GM18507 (cell line): ENCODE results near the gene FRMD7.
"Not testable (repeated sequence)": the region's sequence is repeated elsewhere in the genome, so short reads cannot be mapped to it uniquely, and the experiment has no call there.

Experiments used
- DNase-seq: peaks from one replicate; pipeline ENCODE4 v3.0.0; 2011; ENCODE audit warnings: low read depth; ENCODE audit not compliant: insufficient read length; ENCODE audit errors: extremely low spot score
- FAIRE-seq: peaks from 2 replicates; lab custom pipeline; 2011; peaks lifted over from hg19 to GRCh38; lab: Jason Lieb, UNC

The FRMD7 gene

GRCh38 chrX:132101206-132101605, 26.6 kb downstream of the FRMD7 start:
- FAIRE-seq: no peak
- no peak for DNase-seq

GRCh38 chrX:132098704-132099103, 29.1 kb downstream of the FRMD7 start:
- not testable (repeated sequence) for FAIRE-seq, DNase-seq

- no peak for FAIRE-seq
- DNase-seq: no peak
These were observed 33.7 kb downstream of the FRMD7 start for GRCh38 chrX:132094164-132094563.

GRCh38 chrX:132093239-132093860, 34.5 kb downstream of the FRMD7 start:
- DNase-seq (no peak), FAIRE-seq (no peak)

- DNase-seq: peak; percentile 12
- peak; percentile 59 for FAIRE-seq
These were observed 35.3 kb downstream of the FRMD7 start for GRCh38 chrX:132092439-132093065.

- no peak for FAIRE-seq
These were observed 37.2 kb downstream of the FRMD7 start for GRCh38 chrX:132090403-132091159.

GRCh38 chrX:132088864-132089263, 39.0 kb downstream of the FRMD7 start:
- DNase-seq: no peak
- FAIRE-seq: no peak

More at GRCh38 chrX:132090403-132091159, 37.2 kb downstream of the FRMD7 start:
- no peak for DNase-seq

GRCh38 chrX:132086672-132087071, 41.1 kb downstream of the FRMD7 start:
- no peak for DNase-seq
- FAIRE-seq: no peak

GRCh38 chrX:132085786-132086185, 42.0 kb downstream of the FRMD7 start:
- no peak for FAIRE-seq

GRCh38 chrX:132077912-132078311, 49.9 kb downstream of the FRMD7 start:
- DNase-seq (no peak), FAIRE-seq (no peak)

More at GRCh38 chrX:132085786-132086185, 42.0 kb downstream of the FRMD7 start:
- DNase-seq: no peak

GRCh38 chrX:132077414-132077813, 50.4 kb downstream of the FRMD7 start:
- DNase-seq (no peak), FAIRE-seq (no peak)

GRCh38 chrX:132071254-132071653, 56.6 kb downstream of the FRMD7 start:
- no peak for FAIRE-seq
- no peak for DNase-seq

- FAIRE-seq (no peak), DNase-seq (no peak)
These were observed 59.4 kb downstream of the FRMD7 start for GRCh38 chrX:132068405-132068804.

GRCh38 chrX:132063862-132064261, 64.0 kb downstream of the FRMD7 start:
- no peak for DNase-seq
- FAIRE-seq: no peak

- DNase-seq (no peak), FAIRE-seq (no peak)
These were observed 64.5 kb downstream of the FRMD7 start for GRCh38 chrX:132063334-132063733.

- peak; percentile 77 for FAIRE-seq
- DNase-seq: no peak
These were observed 67.8 kb downstream of the FRMD7 start for GRCh38 chrX:132059973-132060540.

- FAIRE-seq (peak; percentile 53), DNase-seq (no peak)
These were observed 68.8 kb downstream of the FRMD7 start for GRCh38 chrX:132058975-132059374.

- FAIRE-seq (no peak), DNase-seq (no peak)
These were observed 69.8 kb downstream of the FRMD7 start for GRCh38 chrX:132058050-132058449.

- not testable (repeated sequence) for DNase-seq, FAIRE-seq
These were observed 76.0 kb downstream of the FRMD7 start for GRCh38 chrX:132051778-132052177.

- DNase-seq (no peak), FAIRE-seq (no peak)
These were observed 81.3 kb downstream of the FRMD7 start for GRCh38 chrX:132046533-132046932.
